CD4-positive, alpha-beta T cell (primary cell): ENCODE data around the gene MKI67. TPM values are rescaled to one million over a fixed set of nuclear protein-coding genes. Genes with fewer than 3 reads are reported as not detected.
A peak's percentile ranks its signal among the peaks of the same experiment; 100 is the strongest.

Source experiments
- ATAC-seq: fragments of 200-7000 bp; cut with Tn5 transposase; one replicate; pipeline ENCODE4 v1.10.0; 2022; ENCODE audit warnings: mild to moderate bottlenecking; ENCODE audit not compliant: poor library complexity
- CTCF ChIA-PET: fragments of 350-600 bp; sonication (Branson Sonifier 250); formaldehyde crosslinking; loops from one replicate; lab custom pipeline; 2021; ENCODE audit warnings: antibody characterized with exemption, inconsistent platforms; lab: Charles Lee
- POLR2A ChIA-PET: fragments of 350-600 bp; sonication (Branson Sonifier 250); formaldehyde crosslinking; loops from one replicate; lab custom pipeline; 2021; ENCODE audit warnings: antibody characterized with exemption, inconsistent platforms; lab: Charles Lee
- DNase-seq, 14 experiments: peaks; one replicate each; pipeline ENCODE4 v3.0.0-alpha.2; 2013 to 2020; ENCODE audit warnings: mixed read lengths in 2 of 14
- H3K27ac ChIP-seq, 2 donors: one replicate each; pipeline versions ENCODE4 v1.5.1 to v1.7.0; 2013; ENCODE audit warnings: low read length in 2 of 2, low read depth in 1 of 2, mild to moderate bottlenecking in 1 of 2
- H3K27me3 ChIP-seq, 2 experiments: 1 replicate in 1 of 2; 2 replicates in 1 of 2; pipeline versions ENCODE4 v1.6.1 to v1.7.0; 2013; ENCODE audit warnings: low read length in 2 of 2, control low read depth in 1 of 2, mild to moderate bottlenecking in 1 of 2, moderate library complexity in 1 of 2; ENCODE audit not compliant: insufficient read depth in 2 of 2, control insufficient read depth in 1 of 2
- H3K36me3 ChIP-seq: one replicate; pipeline ENCODE4 v1.6.1; 2013; ENCODE audit warnings: low read length, control low read depth; ENCODE audit not compliant: insufficient read depth
- H3K4me1 ChIP-seq: one replicate; pipeline ENCODE4 v1.6.1; 2013; ENCODE audit warnings: low read length, control low read depth; ENCODE audit not compliant: insufficient read depth
- H3K4me3 ChIP-seq: one replicate; pipeline ENCODE4 v1.5.1; 2013; ENCODE audit warnings: mild to moderate bottlenecking, low read length, moderate library complexity
- H3K9me3 ChIP-seq, 2 experiments: 1 replicate in 1 of 2; 2 replicates in 1 of 2; pipeline versions ENCODE4 v1.6.1 to v1.7.0; 2013; ENCODE audit warnings: low read length in 2 of 2, mild to moderate bottlenecking in 2 of 2, control low read depth in 1 of 2, moderate library complexity in 1 of 2; ENCODE audit not compliant: control insufficient read depth in 1 of 2, insufficient read depth in 1 of 2
- H3K27ac Mint-ChIP-seq: one replicate; pipeline ENCODE4 v1.8.0; 2020; ENCODE audit warnings: mixed read lengths
- H3K27me3 Mint-ChIP-seq: one replicate; pipeline ENCODE4 v1.8.0; 2021; ENCODE audit warnings: mixed read lengths
- H3K36me3 Mint-ChIP-seq: one replicate; pipeline ENCODE4 v1.8.0; 2021; ENCODE audit warnings: low read depth, mixed read lengths
- H3K4me1 Mint-ChIP-seq: one replicate; pipeline ENCODE4 v1.8.0; 2021; ENCODE audit warnings: low read depth, mixed read lengths
- H3K4me3 Mint-ChIP-seq: one replicate; pipeline ENCODE4 v1.8.0; 2020; ENCODE audit warnings: mild to moderate bottlenecking, mixed read lengths
- H3K9me3 Mint-ChIP-seq: one replicate; pipeline ENCODE4 v1.8.0; 2020; ENCODE audit warnings: mixed read lengths
- intact Hi-C, 2 experiments: fragments of 100-400 bp; cut with DNase I in 1 of 2; cut with micrococcal nuclease in 1 of 2; formaldehyde crosslinking; loops; one replicate each; pipeline versions ENCODE4 v1.15.1 to v1.9.0; 2023 to 2025; cut with DNase I, micrococcal nuclease
- total RNA-seq, 174 experiments: library from RNA in 2 of 174; stranded (reverse) in 2 of 174; gene quantifications; one replicate each; pipeline ENCODE4 v1.2.3 and lab custom pipeline; 2021 to 2026
- TF ChIP-seq, protein P1 (sequence below): fragments of 200-600 bp; IDR thresholded peaks from one replicate; pipeline ENCODE4 v1.8.0; 2022; ENCODE audit warnings: antibody characterized with exemption, mild to moderate bottlenecking

Gene MKI67
- total RNA-seq, 2 experiments from 2014 or later: 0.92 to 1.2 TPM

DNA sequence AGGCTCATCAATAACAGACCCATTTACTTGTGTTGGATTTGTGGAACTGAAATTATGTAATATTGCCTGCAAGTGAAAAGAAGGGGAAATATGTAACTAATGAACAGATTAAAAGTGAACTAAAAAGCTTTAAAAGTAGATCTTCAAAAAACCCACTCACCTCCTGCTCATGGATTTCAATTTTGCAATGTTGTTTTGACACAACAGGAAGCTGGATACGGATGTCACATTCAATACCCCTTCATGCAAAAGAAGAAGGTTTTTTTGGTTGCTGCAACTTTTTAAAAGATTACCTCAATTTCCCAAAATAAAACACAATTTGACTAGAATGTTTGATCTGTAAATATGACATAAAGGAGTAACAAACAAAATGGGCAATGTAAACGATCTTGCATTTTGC is 3.3 kb downstream of the MKI67 start:
- intact Hi-C loops: loop anchor here in 1 of 2 experiments (10.0 kb wide), 1 partner anchor 1342 kb away; the partner anchor contains the start of gene MGMT
- H3K4me3 ChIP-seq: no peak overlapping the region
- POLR2A ChIA-PET: interaction anchor here (1.3 kb wide), 1 partner anchor 19 kb away, joined by 5 read pairs; no protein-coding TSS in a partner anchor
- H3K9me3 Mint-ChIP-seq: no peaks in the 10 kb centered on the region
- no peak overlapping the region for H3K27ac ChIP-seq
- H3K4me1 Mint-ChIP-seq: peaks cover 32% of the 10 kb centered on the region
- no peaks in the 10 kb centered on the region for H3K36me3 Mint-ChIP-seq
- H3K36me3 ChIP-seq: no peaks in the 10 kb centered on the region
- H3K9me3 ChIP-seq: peaks cover 0 to 5% of the 10 kb centered on the region in 2 experiments
- TF ChIP-seq, protein P1, sequence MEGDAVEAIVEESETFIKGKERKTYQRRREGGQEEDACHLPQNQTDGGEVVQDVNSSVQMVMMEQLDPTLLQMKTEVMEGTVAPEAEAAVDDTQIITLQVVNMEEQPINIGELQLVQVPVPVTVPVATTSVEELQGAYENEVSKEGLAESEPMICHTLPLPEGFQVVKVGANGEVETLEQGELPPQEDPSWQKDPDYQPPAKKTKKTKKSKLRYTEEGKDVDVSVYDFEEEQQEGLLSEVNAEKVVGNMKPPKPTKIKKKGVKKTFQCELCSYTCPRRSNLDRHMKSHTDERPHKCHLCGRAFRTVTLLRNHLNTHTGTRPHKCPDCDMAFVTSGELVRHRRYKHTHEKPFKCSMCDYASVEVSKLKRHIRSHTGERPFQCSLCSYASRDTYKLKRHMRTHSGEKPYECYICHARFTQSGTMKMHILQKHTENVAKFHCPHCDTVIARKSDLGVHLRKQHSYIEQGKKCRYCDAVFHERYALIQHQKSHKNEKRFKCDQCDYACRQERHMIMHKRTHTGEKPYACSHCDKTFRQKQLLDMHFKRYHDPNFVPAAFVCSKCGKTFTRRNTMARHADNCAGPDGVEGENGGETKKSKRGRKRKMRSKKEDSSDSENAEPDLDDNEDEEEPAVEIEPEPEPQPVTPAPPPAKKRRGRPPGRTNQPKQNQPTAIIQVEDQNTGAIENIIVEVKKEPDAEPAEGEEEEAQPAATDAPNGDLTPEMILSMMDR: no peak
- ATAC-seq (no peak), DNase-seq (no peak)
- H3K4me1 ChIP-seq: peaks cover 20% of the 10 kb centered on the region
- peaks cover 16 to 28% of the 10 kb centered on the region in 2 experiments for H3K27me3 ChIP-seq
- peaks cover 48% of the 10 kb centered on the region for H3K27me3 Mint-ChIP-seq
- no peak overlapping the region for H3K27ac Mint-ChIP-seq
- peak overlapping the region; percentile 43 for H3K4me3 Mint-ChIP-seq
- CTCF ChIA-PET: interaction anchor here (1.3 to 1.4 kb wide), 2 partner anchors 28 to 112 kb away, joined by 4 read pairs; no protein-coding TSS in a partner anchor

- peaks cover 27% of the 10 kb centered on the region for H3K4me1 Mint-ChIP-seq
- H3K36me3 Mint-ChIP-seq: no peaks in the 10 kb centered on the region
- no peak overlapping the region for H3K27ac Mint-ChIP-seq
- no peak overlapping the region for H3K27ac ChIP-seq
- H3K4me3 ChIP-seq: no peak overlapping the region
- ATAC-seq: no peak
- H3K9me3 Mint-ChIP-seq: no peaks in the 10 kb centered on the region
- ChIA-PET CTCF (no interaction called here), POLR2A (interaction anchor here (1.3 kb wide), 1 partner anchor 18 kb away, joined by 5 read pairs; no protein-coding TSS in a partner anchor)
- H3K4me3 Mint-ChIP-seq: no peak overlapping the region
- no peak for DNase-seq
- peaks cover 0 to 5% of the 10 kb centered on the region in 2 experiments for H3K9me3 ChIP-seq
- no peaks in the 10 kb centered on the region for H3K36me3 ChIP-seq
- peaks cover 20% of the 10 kb centered on the region for H3K4me1 ChIP-seq
- H3K27me3 Mint-ChIP-seq: peaks cover 48% of the 10 kb centered on the region
- H3K27me3 ChIP-seq: peaks cover 16 to 28% of the 10 kb centered on the region in 2 experiments
- intact Hi-C loops: loop anchor here in 1 of 2 experiments (10.0 kb wide), 1 partner anchor 1343 kb away; the partner anchor contains the start of gene MGMT
- TF ChIP-seq, protein P1: no peak
Observed at GRCh38 chr10:128121750-128122412, 4.3 kb downstream of the MKI67 start.

DNA sequence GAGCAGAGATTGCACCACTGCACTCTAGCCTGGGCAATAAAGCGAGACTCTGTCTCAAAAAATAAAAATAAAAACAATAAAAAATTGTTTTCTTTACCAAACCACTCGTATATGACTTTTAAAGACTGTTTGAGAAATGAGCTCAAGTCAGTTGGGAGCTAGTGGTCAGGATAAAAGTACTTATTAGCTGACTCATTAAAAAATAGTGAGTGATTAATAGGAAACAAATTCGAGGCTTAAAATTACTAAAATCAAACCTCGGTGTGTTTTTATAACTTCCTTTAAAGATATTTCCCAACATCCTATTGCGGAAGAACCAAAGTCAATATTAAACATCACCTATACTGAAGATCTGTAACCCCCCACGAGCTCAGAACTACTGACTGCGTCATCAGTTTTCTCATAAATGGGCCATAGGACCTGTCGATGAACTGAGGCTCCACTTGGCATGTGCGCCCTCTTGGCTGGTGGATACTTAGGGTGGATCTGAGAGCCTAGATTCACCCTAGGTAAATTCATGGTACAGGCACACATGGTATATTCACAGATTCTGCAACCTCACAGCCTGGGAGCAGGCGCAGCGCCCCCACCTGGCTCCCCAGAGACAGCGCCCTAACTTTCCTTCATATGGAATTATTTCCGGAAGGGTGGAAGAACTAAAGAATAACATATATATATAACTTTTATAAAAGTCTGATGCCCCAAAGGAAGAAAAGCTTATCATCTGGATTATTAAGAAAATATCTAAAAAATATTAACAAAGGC is 9.2 kb downstream of the MKI67 start:
- peaks cover 4% of the 10 kb centered on the region for H3K4me1 Mint-ChIP-seq
- intact Hi-C loops: no loop called here

More for the DNA sequence above, 9.2 kb downstream of the MKI67 start:
- Histone ChIP-seq H3K27ac (no peak overlapping the region), H3K4me3 (no peak overlapping the region), H3K4me1 (no peaks in the 10 kb centered on the region), H3K36me3 (no peaks in the 10 kb centered on the region), H3K27me3 (no peaks in the 10 kb centered on the region), H3K9me3 (no peaks in the 10 kb centered on the region)
- H3K9me3 Mint-ChIP-seq: no peaks in the 10 kb centered on the region
- H3K27ac Mint-ChIP-seq: no peak overlapping the region
- POLR2A ChIA-PET: no interaction called here
- CTCF ChIA-PET: no interaction called here
- DNase-seq (no peak), ATAC-seq (no peak)
- H3K36me3 Mint-ChIP-seq: no peaks in the 10 kb centered on the region
- TF ChIP-seq, protein P1: no peak
- H3K4me3 Mint-ChIP-seq: no peak overlapping the region
- H3K27me3 Mint-ChIP-seq: peaks cover 12% of the 10 kb centered on the region
